Fibroblast of lung (primary cell): ENCODE data around the gene COLEC11.

Experiments used
- EZH2 ChIP-seq: IDR thresholded peaks from 2 replicates; pipeline ENCODE4 v1.5.1; 2012; ENCODE audit warnings: low read length, control low read depth, mild to moderate bottlenecking; ENCODE audit errors: missing control alignments
- TF ChIP-seq, protein P1 (sequence below), 2 donors: IDR thresholded peaks in 1 of 2; conservative IDR thresholded peaks in 1 of 2; 1 replicate in 1 of 2; 2 replicates in 1 of 2; pipeline ENCODE4 v1.5.1; 2011 to 2012; ENCODE audit warnings: low read length in 2 of 2, control low read depth in 1 of 2, inconsistent platforms in 1 of 2, low read depth in 1 of 2, mild to moderate bottlenecking in 1 of 2

DNA sequence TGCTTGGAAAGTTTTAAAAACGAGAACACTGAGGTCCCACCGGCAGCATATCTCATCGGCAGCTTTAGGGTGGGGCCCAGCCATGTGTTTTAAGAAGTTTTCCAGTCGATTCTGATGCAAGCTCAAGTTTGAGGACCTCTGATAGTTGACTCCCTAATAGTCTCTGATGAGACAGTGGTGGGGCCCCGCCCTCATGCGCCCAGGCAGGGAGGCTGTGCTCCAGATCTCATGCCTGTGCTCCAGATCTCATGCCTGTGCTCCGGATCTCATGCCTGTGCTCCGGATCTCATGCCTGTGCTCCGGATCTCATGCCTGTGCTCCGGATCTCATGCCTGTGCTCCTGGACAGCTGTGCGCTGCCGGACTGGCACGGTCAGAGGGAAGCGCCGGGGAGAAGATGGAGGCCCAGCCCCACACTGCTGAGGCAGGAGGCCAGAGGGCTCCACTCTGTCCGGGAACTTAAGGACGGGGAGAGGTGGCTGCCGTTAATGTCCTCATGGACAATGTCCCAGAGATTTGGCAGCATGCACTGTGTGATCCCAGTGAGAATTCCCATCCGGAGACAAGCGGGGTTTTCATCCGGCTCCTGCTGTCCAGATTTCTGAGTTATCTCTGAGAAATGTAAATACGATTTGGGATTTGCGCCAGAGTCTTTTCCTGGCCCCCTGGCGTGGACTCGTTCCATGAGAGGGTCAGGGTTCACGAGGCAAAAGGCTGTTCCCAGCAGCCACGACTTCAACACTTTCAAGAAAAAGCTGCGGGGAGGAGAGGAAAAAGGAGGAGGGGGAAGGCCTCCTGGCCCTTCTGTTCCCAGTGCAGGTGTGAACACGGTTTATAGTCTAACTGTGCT is 9.4 kb upstream of the COLEC11 start:
- TF ChIP-seq, protein P1, sequence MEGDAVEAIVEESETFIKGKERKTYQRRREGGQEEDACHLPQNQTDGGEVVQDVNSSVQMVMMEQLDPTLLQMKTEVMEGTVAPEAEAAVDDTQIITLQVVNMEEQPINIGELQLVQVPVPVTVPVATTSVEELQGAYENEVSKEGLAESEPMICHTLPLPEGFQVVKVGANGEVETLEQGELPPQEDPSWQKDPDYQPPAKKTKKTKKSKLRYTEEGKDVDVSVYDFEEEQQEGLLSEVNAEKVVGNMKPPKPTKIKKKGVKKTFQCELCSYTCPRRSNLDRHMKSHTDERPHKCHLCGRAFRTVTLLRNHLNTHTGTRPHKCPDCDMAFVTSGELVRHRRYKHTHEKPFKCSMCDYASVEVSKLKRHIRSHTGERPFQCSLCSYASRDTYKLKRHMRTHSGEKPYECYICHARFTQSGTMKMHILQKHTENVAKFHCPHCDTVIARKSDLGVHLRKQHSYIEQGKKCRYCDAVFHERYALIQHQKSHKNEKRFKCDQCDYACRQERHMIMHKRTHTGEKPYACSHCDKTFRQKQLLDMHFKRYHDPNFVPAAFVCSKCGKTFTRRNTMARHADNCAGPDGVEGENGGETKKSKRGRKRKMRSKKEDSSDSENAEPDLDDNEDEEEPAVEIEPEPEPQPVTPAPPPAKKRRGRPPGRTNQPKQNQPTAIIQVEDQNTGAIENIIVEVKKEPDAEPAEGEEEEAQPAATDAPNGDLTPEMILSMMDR (conservative IDR thresholded peaks at IDR 0.05 in 1 of 2, IDR thresholded peaks at IDR 0.05 in 1 of 2; ENCODE audit: low read depth in 1 of 2, low read length in 2 of 2): no peak
- TF ChIP-seq EZH2: no peak
